K562 (cell line): ENCODE measurements around the gene MRPS10. TPM values are rescaled to one million over a fixed set of nuclear protein-coding genes. Genes with fewer than 3 reads are reported as not detected.

Source experiments
- ATAC-seq: fragments of 200-7000 bp; cut with Tn5 transposase; 3 replicates; pipeline ENCODE4 v1.9.1; 2020; ENCODE audit warnings: moderate library complexity
- BruUV-seq: library from RNA; stranded (reverse); fragments of 400-500 nt; replicated peaks from 2 replicates; lab custom pipeline; 2021; lab: Mats Ljungman, UMichigan
- CTCF ChIA-PET: fragments of 300-600 bp; formaldehyde crosslinking; extraction: SDS; loops from one replicate; lab custom pipeline; 2021; ENCODE audit warnings: low intra/inter-chr PET ratio; lab: Yijun Ruan, JAX
- POLR2A ChIA-PET: fragments of 300-600, 350-650 bp; sonication (Branson Sonifier 250); formaldehyde crosslinking; extraction: SDS; loops from one replicate; lab custom pipeline; 2021; ENCODE audit warnings: antibody characterized with exemption, inconsistent platforms; lab: Yijun Ruan, JAX
- DNase-seq, 4 experiments: peaks; one replicate each; pipeline versions ENCODE4 v3.0.0 to v3.0.0-alpha.2; 2011 to 2018; ENCODE audit warnings: low spot score in 3 of 4, mixed read lengths in 3 of 4; ENCODE audit errors: extremely low read depth in 1 of 4
- FAIRE-seq: peaks from 2 replicates; lab custom pipeline; 2011; peaks lifted over from hg19 to GRCh38; lab: Jason Lieb, UNC
- H2AFZ ChIP-seq: 2 replicates; pipeline ENCODE4 v1.6.0; 2011; ENCODE audit warnings: low read depth, low read length, control low read depth, inconsistent platforms
- H3K27ac ChIP-seq: fragments of 200-600 bp; 3 replicates; pipeline ENCODE4 v1.8.0; 2011; ENCODE audit warnings: low read depth, mild to moderate bottlenecking, control low read depth, inconsistent platforms, low read length, moderate library complexity, mixed read lengths; ENCODE audit errors: extremely low read depth
- H3K27me3 ChIP-seq, 2 experiments: fragments of 300-600 bp in 1 of 2; 2 replicates in 1 of 2; 3 replicates in 1 of 2; pipeline versions ENCODE4 v1.6.0 to v1.8.0; 2011; ENCODE audit warnings: inconsistent platforms in 2 of 2, low read length in 2 of 2, mild to moderate bottlenecking in 1 of 2, mixed read lengths in 1 of 2, moderate library complexity in 1 of 2; ENCODE audit not compliant: control insufficient read depth in 2 of 2, insufficient read depth in 2 of 2
- H3K36me3 ChIP-seq: fragments of 300-600 bp; 3 replicates; pipeline ENCODE4 v1.8.0; 2011; ENCODE audit warnings: mild to moderate bottlenecking, low read length, inconsistent platforms; ENCODE audit not compliant: control insufficient read depth, insufficient read depth
- H3K4me1 ChIP-seq, 2 experiments: fragments of 200-600 bp in 1 of 2; replicated peaks in 1 of 2; 2 replicates in 1 of 2; 3 replicates in 1 of 2; pipeline versions ENCODE4 v1.5.1 to v1.8.0; 2011; ENCODE audit warnings: inconsistent platforms in 2 of 2, low read length in 2 of 2, mild to moderate bottlenecking in 1 of 2, mixed read lengths in 1 of 2, moderate library complexity in 1 of 2; ENCODE audit not compliant: control insufficient read depth in 2 of 2, insufficient read depth in 2 of 2
- H3K4me2 ChIP-seq: 2 replicates; pipeline ENCODE4 v1.6.1; 2011; ENCODE audit warnings: low read length, control low read depth, inconsistent platforms, mixed read lengths; ENCODE audit not compliant: insufficient read depth
- H3K4me3 ChIP-seq: fragments of 200-600 bp; sonication (generic), shearing (Covaris generic); 2 replicates; pipeline ENCODE4 v1.5.1; 2016; ENCODE audit warnings: control low read depth, inconsistent platforms
- H3K79me2 ChIP-seq: fragments of 200-600 bp; 3 replicates; pipeline ENCODE4 v1.8.0; 2011; ENCODE audit warnings: low read length, inconsistent platforms; ENCODE audit not compliant: control insufficient read depth, insufficient read depth
- H3K9ac ChIP-seq, 2 experiments: 2 replicates each; pipeline versions ENCODE4 v1.6.0 to v1.6.1; 2011; ENCODE audit warnings: low read depth in 2 of 2, low read length in 2 of 2, control low read depth in 1 of 2, inconsistent platforms in 1 of 2, mild to moderate bottlenecking in 1 of 2, mixed read lengths in 1 of 2; ENCODE audit not compliant: insufficient read depth in 1 of 2
- H3K9me1 ChIP-seq: one replicate; pipeline ENCODE4 v1.6.0; 2011; ENCODE audit warnings: inconsistent platforms, mild to moderate bottlenecking, low read length, moderate library complexity; ENCODE audit not compliant: control insufficient read depth, insufficient read depth
- H3K9me3 ChIP-seq: replicated peaks from 2 replicates; pipeline ENCODE4 v1.5.1; 2011; ENCODE audit warnings: low read depth, low read length, inconsistent platforms; ENCODE audit not compliant: control insufficient read depth, insufficient read depth
- H4K20me1 ChIP-seq: replicated peaks from 2 replicates; pipeline ENCODE4 v1.6.1; 2011; ENCODE audit warnings: low read length, inconsistent platforms, mixed read lengths; ENCODE audit not compliant: control insufficient read depth, insufficient read depth
- KDM1A ChIP-seq, 2 experiments: fragments of 450-650 bp; IDR thresholded peaks; 2 replicates each; pipeline ENCODE4 v1.6.1; 2016; ENCODE audit warnings: mild to moderate bottlenecking in 2 of 2
- NFIC ChIP-seq: fragments of 450-650 bp; IDR thresholded peaks from 2 replicates; pipeline ENCODE4 v1.6.1; 2017; ENCODE audit warnings: mild to moderate bottlenecking, inconsistent platforms
- RNF219 ChIP-seq: fragments of 250-450 bp; sonication (Bioruptor Pico); IDR thresholded peaks from 2 replicates; pipeline ENCODE4 v1.5.0; 2022; ENCODE audit warnings: mild to moderate bottlenecking
- TAF9B ChIP-seq: fragments of 450-650 bp; IDR thresholded peaks from 2 replicates; pipeline ENCODE4 v1.6.1; 2018; ENCODE audit warnings: mild to moderate bottlenecking; ENCODE audit not compliant: partially characterized antibody
- ZNF561 ChIP-seq: fragments of 450-650 bp; formaldehyde crosslinking; conservative IDR thresholded peaks from 2 replicates; pipeline ENCODE4 v1.4.0; 2020; ENCODE audit warnings: mild to moderate bottlenecking, moderate library complexity
- WGBS: fragments of 100-300 bp; shearing (Covaris generic); methylation state at CpG from one replicate; pipeline ENCODE4 v1.1.6; 2016; ENCODE audit warnings: low coverage, mixed read lengths; ENCODE audit not compliant: insufficient coverage; ENCODE audit errors: missing lambda C conversion rate; 5-methylcytosine and 5-hydroxymethylcytosine counted together
- in situ Hi-C: fragments of 300-500 bp; cut with MboI; formaldehyde crosslinking; loops from 4 replicates; pipeline ENCODE4 v1.15.0; 2018; ENCODE audit warnings: inconsistent platforms, mixed read lengths
- intact Hi-C: fragments of 100-400 bp; cut with micrococcal nuclease; formaldehyde crosslinking; loops from 2 replicates; pipeline ENCODE4 v1.14.2; 2022
- polyA plus RNA-seq, 8 experiments: library from polyadenylated mRNA; depleted of rRNA in 4 of 8; stranded (reverse) in 5 of 8; unstranded in 3 of 8; fragments of >200 nt; fragmentation: Nextera tagmentation in 2 of 8; fragmentation: Illumina TruSeq in 1 of 8; extraction: Ambion mirVana in 2 of 8; extraction: Trizol in 1 of 8; gene quantifications; 2 replicates each; pipeline versions ENCODE4 v1.2.1 to v1.2.3, GENCODE V29; 2011 to 2014; ENCODE audit warnings: inconsistent platforms in 1 of 8, missing spikeins in 1 of 8
- total RNA-seq, 7 experiments: library from RNA; depleted of rRNA in 6 of 7; stranded (reverse); fragments of >200 nt in 6 of 7; fragmentation: Illumina TruSeq in 2 of 7; extraction: Trizol in 2 of 7; gene quantifications; 2 replicates each; pipeline versions ENCODE4 v1.2.1 to v1.2.3, GENCODE V29; 2011 to 2021; ENCODE audit warnings: low replicate concordance in 1 of 7

MRPS10 gene
- total and polyA plus RNA-seq, 9 of the 15 experiments (the other 6 are each of a cell fraction or from before 2014, with no cell fraction given) = 48.6 to 166 (median 93.7) TPM

- Histone ChIP-seq H3K9me1 (no peaks in the 10 kb centered on the region), H3K4me3 (no peak overlapping the region), H3K27me3 (peaks cover 45 to 70% of the 10 kb centered on the region in 2 experiments), H2AFZ (no peak overlapping the region), H3K9ac (0 out of 4 replicates have a peak overlapping the region, but pooled peaks of 1 of the 2 experiments have one; percentile 18), H3K27ac (no peak overlapping the region), H3K79me2 (no peaks in the 10 kb centered on the region), H3K4me1 (no peaks in the 10 kb centered on the region; a peak in 2 of 5 replicates), H3K9me3 (no peaks in the 10 kb centered on the region), H4K20me1 (no peaks in the 10 kb centered on the region; the same call in 1 of the 2 replicates), H3K36me3 (no peaks in the 10 kb centered on the region), H3K4me2 (no peak overlapping the region)
- ChIA-PET CTCF (interaction anchor here (0.6 kb wide), 2 partner anchors 111 to 593 kb away, joined by 3 read pairs; no protein-coding TSS in a partner anchor), POLR2A (interaction anchor here (0.6 kb wide), 1 partner anchor 640 kb away, joined by 3 read pairs; no protein-coding TSS in a partner anchor)
- DNase-seq = no peak
- no peak for TF ChIP-seq RNF219 (CRISPR knock-in tag)
- TF ChIP-seq ZNF561 (CRISPR knock-in tag) = no peak
- TF ChIP-seq TAF9B = no peak
- TF ChIP-seq NFIC = peak; percentile 84
- peak; percentile 48 to 64; a peak in 3 of 4 replicates for TF ChIP-seq KDM1A (IDR thresholded peaks at IDR 0.05)
- ATAC-seq = peak; percentile 52; the same call in 2 of the 3 replicates
- in situ Hi-C loops = no loop called here
- FAIRE-seq = no peak
- intact Hi-C loops = no loop called here
- 2% methylated on average over 9 of the region's 9 CpGs for WGBS
- BruUV-seq = no TSS peak
Observed at GRCh38 chr6:42251911-42252637, 34.4 kb upstream of the MRPS10 start.
